ENCODE results near the gene AP3M1. TPM values are rescaled to one million over a fixed set of nuclear protein-coding genes. Genes with fewer than 3 reads are reported as not detected.

AP3M1 gene
- total RNA-seq, 1 donor: 35.8 TPM

DNA sequence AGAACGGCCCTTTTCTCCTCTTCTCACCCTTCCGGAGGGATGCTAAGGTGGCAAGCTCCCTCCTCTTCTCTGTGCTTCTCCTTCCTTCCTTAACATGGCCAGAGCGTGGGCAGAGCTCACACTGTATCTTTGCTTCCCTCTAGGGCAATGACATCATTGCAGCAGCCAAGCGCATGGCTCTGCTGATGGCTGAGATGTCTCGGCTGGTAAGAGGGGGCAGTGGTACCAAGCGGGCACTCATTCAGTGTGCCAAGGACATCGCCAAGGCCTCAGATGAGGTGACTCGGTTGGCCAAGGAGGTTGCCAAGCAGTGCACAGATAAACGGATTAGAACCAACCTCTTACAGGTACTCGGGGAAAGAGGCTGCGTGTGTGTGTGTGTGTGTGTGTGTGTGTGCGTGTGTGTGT is 36.6 kb downstream of the AP3M1 start:
- Histone ChIP-seq H3K36me3 (ENCODE audit: insufficient read depth, low read length) (peaks cover 98% of the 10 kb centered on the region), H3K4me2 (ENCODE audit: insufficient read depth, low read length) (no peak overlapping the region), H3K4me3 (ENCODE audit: insufficient read depth, low read length) (no peak overlapping the region), H3K27ac (ENCODE audit: low read depth, low read length) (no peak overlapping the region), H3K4me1 (ENCODE audit: insufficient read depth, low read length) (peaks cover 4% of the 10 kb centered on the region), H2AFZ (ENCODE audit: low read length) (no peak overlapping the region), H4K20me1 (ENCODE audit: insufficient read depth, low read length) (peaks cover 38% of the 10 kb centered on the region), H3K79me2 (ENCODE audit: insufficient read depth, low read length) (peaks cover 67% of the 10 kb centered on the region), H3K9me3 (ENCODE audit: low read depth, low read length) (no peaks in the 10 kb centered on the region), H3K27me3 (ENCODE audit: insufficient read depth, low read length) (no peaks in the 10 kb centered on the region)
- DNase-seq (ENCODE audit: insufficient read length, low spot score, missing footprints): no peak
- TF ChIP-seq, protein P1, sequence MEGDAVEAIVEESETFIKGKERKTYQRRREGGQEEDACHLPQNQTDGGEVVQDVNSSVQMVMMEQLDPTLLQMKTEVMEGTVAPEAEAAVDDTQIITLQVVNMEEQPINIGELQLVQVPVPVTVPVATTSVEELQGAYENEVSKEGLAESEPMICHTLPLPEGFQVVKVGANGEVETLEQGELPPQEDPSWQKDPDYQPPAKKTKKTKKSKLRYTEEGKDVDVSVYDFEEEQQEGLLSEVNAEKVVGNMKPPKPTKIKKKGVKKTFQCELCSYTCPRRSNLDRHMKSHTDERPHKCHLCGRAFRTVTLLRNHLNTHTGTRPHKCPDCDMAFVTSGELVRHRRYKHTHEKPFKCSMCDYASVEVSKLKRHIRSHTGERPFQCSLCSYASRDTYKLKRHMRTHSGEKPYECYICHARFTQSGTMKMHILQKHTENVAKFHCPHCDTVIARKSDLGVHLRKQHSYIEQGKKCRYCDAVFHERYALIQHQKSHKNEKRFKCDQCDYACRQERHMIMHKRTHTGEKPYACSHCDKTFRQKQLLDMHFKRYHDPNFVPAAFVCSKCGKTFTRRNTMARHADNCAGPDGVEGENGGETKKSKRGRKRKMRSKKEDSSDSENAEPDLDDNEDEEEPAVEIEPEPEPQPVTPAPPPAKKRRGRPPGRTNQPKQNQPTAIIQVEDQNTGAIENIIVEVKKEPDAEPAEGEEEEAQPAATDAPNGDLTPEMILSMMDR (IDR thresholded peaks at IDR 0.05; ENCODE audit: extremely low read depth, low read depth, low read length): no peak

- Histone ChIP-seq H3K4me2 (ENCODE audit: insufficient read depth, low read length) (no peak overlapping the region), H3K4me1 (ENCODE audit: insufficient read depth, low read length) (no peaks in the 10 kb centered on the region), H3K27me3 (ENCODE audit: insufficient read depth, low read length) (no peaks in the 10 kb centered on the region), H4K20me1 (ENCODE audit: insufficient read depth, low read length) (peaks cover 33% of the 10 kb centered on the region), H3K79me2 (ENCODE audit: insufficient read depth, low read length) (peaks cover 72% of the 10 kb centered on the region), H3K27ac (ENCODE audit: low read depth, low read length) (no peak overlapping the region), H3K4me3 (ENCODE audit: insufficient read depth, low read length) (no peak overlapping the region), H2AFZ (ENCODE audit: low read length) (no peak overlapping the region), H3K36me3 (ENCODE audit: insufficient read depth, low read length) (peaks cover 98% of the 10 kb centered on the region), H3K9me3 (ENCODE audit: low read depth, low read length) (no peaks in the 10 kb centered on the region)
- TF ChIP-seq, protein P1 (IDR thresholded peaks at IDR 0.05; ENCODE audit: extremely low read depth, low read depth, low read length): no peak
- no peak for DNase-seq (ENCODE audit: insufficient read length, low spot score, missing footprints)
These were observed 37.1 kb downstream of the AP3M1 start for GRCh38 chr10:74113546-74113945.

DNA sequence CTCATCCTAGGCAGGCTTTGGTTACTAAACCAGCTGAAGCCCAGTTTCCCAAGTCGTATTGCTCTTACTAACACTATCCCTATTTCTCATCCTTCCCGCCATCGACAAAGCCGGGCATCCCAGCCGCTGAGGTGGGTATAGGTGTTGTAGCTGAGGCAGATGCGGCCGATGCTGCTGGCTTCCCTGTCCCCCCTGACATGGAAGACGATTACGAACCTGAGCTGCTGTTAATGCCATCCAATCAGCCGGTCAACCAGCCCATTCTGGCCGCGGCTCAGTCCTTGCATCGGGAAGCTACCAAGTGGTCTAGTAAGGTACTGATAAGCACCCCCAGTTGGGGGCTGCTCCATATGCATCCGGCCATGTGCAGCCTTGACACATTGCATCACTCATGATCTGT is 38.8 kb downstream of the AP3M1 start:
- no peak overlapping the region for H2AFZ ChIP-seq (ENCODE audit: low read length)
- no peaks in the 10 kb centered on the region for H3K27me3 ChIP-seq (ENCODE audit: insufficient read depth, low read length)
- H3K79me2 ChIP-seq (ENCODE audit: insufficient read depth, low read length): peaks cover 86% of the 10 kb centered on the region
- no peak overlapping the region for H3K4me2 ChIP-seq (ENCODE audit: insufficient read depth, low read length)
- no peak for DNase-seq (ENCODE audit: insufficient read length, low spot score, missing footprints)
- no peak overlapping the region for H3K27ac ChIP-seq (ENCODE audit: low read depth, low read length)
- H4K20me1 ChIP-seq (ENCODE audit: insufficient read depth, low read length): peaks cover 38% of the 10 kb centered on the region
- TF ChIP-seq, protein P1 (IDR thresholded peaks at IDR 0.05; ENCODE audit: extremely low read depth, low read depth, low read length): no peak
- H3K4me3 ChIP-seq (ENCODE audit: insufficient read depth, low read length): no peak overlapping the region
- H3K4me1 ChIP-seq (ENCODE audit: insufficient read depth, low read length): no peaks in the 10 kb centered on the region
- H3K9me3 ChIP-seq (ENCODE audit: low read depth, low read length): no peaks in the 10 kb centered on the region
- peaks cover 98% of the 10 kb centered on the region for H3K36me3 ChIP-seq (ENCODE audit: insufficient read depth, low read length)

DNA sequence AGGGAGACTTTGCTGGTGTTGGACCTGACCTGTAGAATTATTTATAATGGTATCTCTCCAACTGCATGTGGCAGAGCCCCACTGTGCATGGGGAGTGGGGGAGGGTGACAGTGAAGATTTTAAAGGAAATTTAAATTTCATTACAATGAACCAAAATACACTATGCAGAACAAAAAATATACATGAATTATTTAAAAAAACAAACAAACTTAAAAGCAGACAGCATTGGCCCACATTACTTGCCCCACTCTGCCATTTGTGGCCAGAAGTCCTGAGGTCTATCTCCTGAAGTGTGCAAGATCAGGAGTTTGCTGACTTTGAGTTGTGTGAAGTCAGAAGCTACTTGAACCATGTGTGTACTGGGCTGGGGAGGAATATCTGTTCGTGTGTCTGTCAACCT is 40.5 kb downstream of the AP3M1 start:
- no peak for DNase-seq (ENCODE audit: insufficient read length, low spot score, missing footprints)
- H2AFZ ChIP-seq (ENCODE audit: low read length): no peak overlapping the region
- no peaks in the 10 kb centered on the region for H3K9me3 ChIP-seq (ENCODE audit: low read depth, low read length)
- peaks cover 94% of the 10 kb centered on the region for H3K36me3 ChIP-seq (ENCODE audit: insufficient read depth, low read length)
- H3K4me2 ChIP-seq (ENCODE audit: insufficient read depth, low read length): no peak overlapping the region
- peaks cover 35% of the 10 kb centered on the region for H4K20me1 ChIP-seq (ENCODE audit: insufficient read depth, low read length)
- TF ChIP-seq, protein P1 (IDR thresholded peaks at IDR 0.05; ENCODE audit: extremely low read depth, low read depth, low read length): no peak
- no peak overlapping the region for H3K4me3 ChIP-seq (ENCODE audit: insufficient read depth, low read length)
- no peak overlapping the region for H3K27ac ChIP-seq (ENCODE audit: low read depth, low read length)
- no peaks in the 10 kb centered on the region for H3K27me3 ChIP-seq (ENCODE audit: insufficient read depth, low read length)
- H3K79me2 ChIP-seq (ENCODE audit: insufficient read depth, low read length): peaks cover 84% of the 10 kb centered on the region
- no peaks in the 10 kb centered on the region for H3K4me1 ChIP-seq (ENCODE audit: insufficient read depth, low read length)
